H7 (cell line): ENCODE results near the gene CREG2. TPM values are rescaled to one million over a fixed set of nuclear protein-coding genes. Genes with fewer than 3 reads are reported as not detected.

Experiments
- DNase-seq: peaks from one replicate; pipeline ENCODE4 v3.0.0; 2012
- H3K27me3 ChIP-seq: 2 replicates; pipeline ENCODE4 v1.6.0; 2011; ENCODE audit warnings: mild to moderate bottlenecking, low read length; ENCODE audit not compliant: control insufficient read depth, insufficient read depth
- H3K36me3 ChIP-seq: replicated peaks from 2 replicates; pipeline ENCODE4 v1.5.1; 2011; ENCODE audit warnings: low read length; ENCODE audit not compliant: control insufficient read depth, insufficient read depth
- H3K4me3 ChIP-seq: 2 replicates; pipeline ENCODE4 v1.5.1; 2011; ENCODE audit warnings: low read depth, mild to moderate bottlenecking, control low read depth, low read length, moderate library complexity; ENCODE audit not compliant: insufficient read depth
- total RNA-seq: library from RNA; depleted of rRNA; stranded (reverse); fragments of >200 nt; shearing (Covaris generic); gene quantifications from 2 replicates; pipeline ENCODE4 v1.2.3, GENCODE V29; 2014; rRNA removed

The CREG2 gene
- total RNA-seq, 1 experiment from 2014 or later: 0.03 TPM

- Histone ChIP-seq H3K4me3 (peak overlapping the region; percentile 86), H3K27me3 (peaks cover 5% of the 10 kb centered on the region; the same call in 1 of the 2 replicates), H3K36me3 (no peaks in the 10 kb centered on the region; the same call in 1 of the 2 replicates)
- DNase-seq: no peak
Observed at GRCh38 chr2:101307503-101307902, 79.8 kb downstream of the CREG2 start.

- Histone ChIP-seq H3K27me3 (peaks cover 5% of the 10 kb centered on the region; the same call in 1 of the 2 replicates), H3K4me3 (no peak overlapping the region), H3K36me3 (no peaks in the 10 kb centered on the region; the same call in 1 of the 2 replicates)
- no peak for DNase-seq
Observed at GRCh38 chr2:101306410-101306809, 80.9 kb downstream of the CREG2 start.

DNA sequence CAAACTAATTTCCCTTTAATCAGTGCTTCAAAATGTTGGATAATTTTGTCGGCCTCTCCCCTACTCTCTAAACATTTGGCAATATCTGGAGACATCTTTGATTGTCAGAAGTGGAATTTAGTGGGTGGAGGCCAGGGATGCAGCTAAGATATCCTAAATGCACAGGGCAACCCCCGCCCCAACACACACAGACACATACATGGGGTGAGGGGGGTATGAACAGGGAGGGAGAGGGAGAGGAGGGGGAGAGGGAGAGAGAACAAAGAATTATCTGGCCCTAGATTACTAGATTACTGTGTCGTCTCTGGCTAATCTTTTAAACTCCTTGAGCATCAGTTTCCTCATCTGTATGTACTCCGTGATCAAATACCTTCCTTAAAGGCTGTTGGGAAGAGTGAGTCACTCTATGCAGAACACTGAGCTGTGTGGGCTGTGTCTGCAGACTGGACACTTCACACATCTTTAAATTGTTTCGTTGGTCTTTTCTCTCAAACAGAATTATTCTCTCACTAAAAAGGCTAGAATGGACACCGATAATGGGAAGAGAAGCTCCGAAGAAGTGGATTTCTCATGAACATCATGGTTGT, 81.7 kb downstream of the CREG2 start:
- H3K4me3 ChIP-seq: no peak overlapping the region
- DNase-seq: no peak
- H3K36me3 ChIP-seq: no peaks in the 10 kb centered on the region; the same call in 1 of the 2 replicates
- peaks cover 5% of the 10 kb centered on the region; the same call in 1 of the 2 replicates for H3K27me3 ChIP-seq

GRCh38 chr2:101305035-101305434, 82.3 kb downstream of the CREG2 start:
- Histone ChIP-seq H3K27me3 (peaks cover 5% of the 10 kb centered on the region; the same call in 1 of the 2 replicates), H3K4me3 (no peak overlapping the region), H3K36me3 (no peaks in the 10 kb centered on the region; the same call in 1 of the 2 replicates)
- DNase-seq: no peak

- Histone ChIP-seq H3K4me3 (no peak overlapping the region), H3K27me3 (peaks cover 5% of the 10 kb centered on the region; the same call in 1 of the 2 replicates), H3K36me3 (no peaks in the 10 kb centered on the region; the same call in 1 of the 2 replicates)
- no peak for DNase-seq
Observed at GRCh38 chr2:101303688-101304087, 83.6 kb downstream of the CREG2 start.

DNA sequence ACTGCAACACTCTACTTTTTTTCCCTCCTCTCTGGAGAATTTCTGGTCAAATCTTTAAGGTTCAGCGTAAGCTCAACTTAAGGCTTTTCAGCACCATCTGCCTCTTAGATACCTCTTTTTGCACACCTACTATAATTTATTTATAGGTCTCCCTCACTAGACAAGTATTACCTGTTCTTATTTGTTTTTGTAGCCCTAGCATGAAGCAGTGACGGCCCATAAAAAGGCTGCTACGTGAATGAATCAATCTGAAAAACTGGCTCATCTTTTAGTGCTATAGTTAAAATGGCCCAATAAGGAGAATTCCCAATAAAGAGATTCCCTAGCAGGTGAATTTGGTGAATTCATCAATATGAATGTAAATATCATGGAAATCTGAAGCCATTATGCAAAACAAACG, 85.3 kb downstream of the CREG2 start:
- no peaks in the 10 kb centered on the region; the same call in 1 of the 2 replicates for H3K36me3 ChIP-seq
- no peak overlapping the region for H3K4me3 ChIP-seq
- DNase-seq: no peak
- H3K27me3 ChIP-seq: no peaks in the 10 kb centered on the region

- no peak for DNase-seq
- no peaks in the 10 kb centered on the region; the same call in 1 of the 2 replicates for H3K36me3 ChIP-seq
- H3K27me3 ChIP-seq: no peaks in the 10 kb centered on the region
- H3K4me3 ChIP-seq: no peak overlapping the region
Observed at GRCh38 chr2:101300836-101301235, 86.5 kb downstream of the CREG2 start.

- no peak for DNase-seq
- H3K4me3 ChIP-seq: no peak overlapping the region
- H3K36me3 ChIP-seq: no peaks in the 10 kb centered on the region; the same call in 1 of the 2 replicates
- H3K27me3 ChIP-seq: no peaks in the 10 kb centered on the region
Observed at GRCh38 chr2:101300164-101300563, 87.1 kb downstream of the CREG2 start.

DNA sequence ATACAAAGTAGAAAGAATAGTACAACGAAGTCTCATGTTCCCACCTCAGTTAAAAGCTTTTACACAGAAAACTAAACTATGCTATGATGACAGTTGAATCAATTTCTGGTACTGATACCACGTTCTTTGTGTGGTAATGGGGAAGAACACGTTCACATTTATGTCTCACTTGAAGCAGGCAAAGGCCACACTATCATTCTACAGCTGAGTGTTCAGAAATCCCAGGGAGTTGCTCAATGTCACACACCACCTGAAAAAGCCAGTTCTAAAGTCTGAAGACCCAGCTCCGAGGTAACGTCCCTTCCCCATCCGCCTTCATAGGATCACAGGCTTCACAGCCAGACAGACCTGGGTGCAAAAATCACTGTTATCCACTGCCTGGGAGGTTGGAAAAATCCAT, 87.7 kb downstream of the CREG2 start:
- Histone ChIP-seq H3K36me3 (peaks cover 1% of the 10 kb centered on the region; the same call in 1 of the 2 replicates), H3K4me3 (no peak overlapping the region), H3K27me3 (no peaks in the 10 kb centered on the region)
- no peak for DNase-seq

- peaks cover 4% of the 10 kb centered on the region for H3K36me3 ChIP-seq
- DNase-seq: no peak
- H3K4me3 ChIP-seq: no peak overlapping the region
- no peaks in the 10 kb centered on the region for H3K27me3 ChIP-seq
Observed at GRCh38 chr2:101297383-101297782, 89.9 kb downstream of the CREG2 start.

- Histone ChIP-seq H3K27me3 (no peaks in the 10 kb centered on the region), H3K36me3 (peaks cover 4% of the 10 kb centered on the region), H3K4me3 (no peak overlapping the region)
- no peak for DNase-seq
Observed at GRCh38 chr2:101296371-101296770, 90.9 kb downstream of the CREG2 start.

- no peak for DNase-seq
- H3K27me3 ChIP-seq: no peaks in the 10 kb centered on the region
- no peak overlapping the region for H3K4me3 ChIP-seq
- H3K36me3 ChIP-seq: peaks cover 4% of the 10 kb centered on the region
Observed at GRCh38 chr2:101295895-101296294, 91.4 kb downstream of the CREG2 start.

Other genes starting within 250 kb of the CREG2 start
- gene TBC1D8, start 236.1 kb downstream of the CREG2 start, total RNA-seq: 29.8 and 53.2 TPM in 2 replicates
- 68.6 and 72.6 TPM in 2 replicates for gene CNOT11, start 134.6 kb downstream of the CREG2 start, total RNA-seq
- gene RNF149, start 78.8 kb downstream of the CREG2 start, total RNA-seq: 17.9 and 29.9 TPM in 2 replicates
- gene RFX8, start 87.6 kb upstream of the CREG2 start, total RNA-seq: 0.18 TPM in 1 of 2 replicates, not detected in the other